ENCODE measurements around the gene USP34.
"Not testable (repeated sequence)": the region's sequence is repeated elsewhere in the genome, so short reads cannot be mapped to it uniquely, and the experiment has no call there.

USP34 gene

DNA sequence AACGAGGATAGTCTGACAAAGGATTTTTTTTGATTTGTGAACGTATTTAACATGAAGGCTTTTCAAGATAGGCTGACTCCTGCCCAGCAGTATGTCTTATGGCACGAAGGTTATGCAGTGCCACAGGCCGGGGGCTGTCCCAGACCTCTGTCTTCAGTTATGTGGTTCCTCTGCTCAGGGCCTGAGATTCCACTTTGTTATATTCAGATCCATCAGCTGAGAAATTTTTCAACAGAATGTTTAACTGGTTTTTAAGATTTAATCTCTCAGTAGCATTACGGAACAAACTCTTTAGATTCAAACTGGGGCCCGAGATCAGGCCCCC lies 288.9 kb downstream of the USP34 start:
- no peak for DNase-seq (ENCODE audit: low spot score)

DNA sequence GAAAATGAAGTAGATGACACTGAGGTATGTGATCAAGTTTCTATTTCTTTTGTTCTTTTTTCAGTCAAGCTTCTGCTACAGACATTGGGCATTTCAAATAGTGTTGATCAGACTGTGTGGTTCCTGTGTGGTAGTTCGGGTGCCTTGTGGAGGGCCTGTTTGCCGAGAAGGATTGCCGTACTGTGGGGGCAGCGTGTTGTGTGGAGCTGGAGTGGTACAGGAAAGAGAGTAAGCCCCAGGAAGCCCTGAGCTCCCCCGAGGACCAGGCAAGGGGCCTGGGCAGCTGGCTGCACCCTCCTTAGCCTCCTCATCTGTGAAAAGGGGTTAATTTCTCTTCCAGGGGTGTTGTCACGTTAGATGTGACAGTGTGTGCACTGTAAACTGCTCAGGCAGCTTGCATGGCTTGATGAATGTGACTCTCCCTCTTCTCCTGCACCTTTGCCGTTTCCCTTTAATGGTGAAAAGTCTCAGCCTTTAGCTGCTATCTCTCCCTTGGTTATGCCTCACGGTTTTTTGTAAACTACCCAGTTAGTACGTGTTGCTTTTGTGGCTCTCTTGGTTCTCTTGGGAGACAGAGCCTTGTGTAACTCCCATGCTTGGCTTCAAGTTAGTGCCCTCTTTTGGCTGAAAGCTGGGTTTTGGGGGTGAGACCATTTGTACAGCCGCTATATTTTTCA lies 289.4 kb downstream of the USP34 start:
- DNase-seq (ENCODE audit: low spot score) = no peak

DNA sequence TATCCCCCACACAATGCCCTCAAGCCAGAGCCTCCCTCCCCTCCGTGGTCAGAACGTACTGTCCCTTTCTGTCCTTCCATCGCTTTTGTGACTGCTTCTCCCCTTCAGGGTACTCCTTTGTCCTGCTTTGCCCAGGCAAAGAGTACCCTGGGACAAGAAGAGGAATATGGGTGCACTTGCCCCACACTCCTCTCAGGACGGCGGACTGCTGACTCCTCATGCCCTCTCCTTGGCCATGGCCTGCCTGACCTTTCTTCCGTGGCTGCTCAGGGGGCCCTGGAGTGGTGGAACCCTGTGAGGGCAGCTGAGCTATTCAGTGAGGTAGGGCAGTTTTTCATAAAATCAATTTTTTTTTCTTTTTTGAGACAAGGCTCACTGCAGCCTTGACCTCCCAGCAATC lies 290.2 kb downstream of the USP34 start:
- no peak for DNase-seq (ENCODE audit: low spot score)

DNA sequence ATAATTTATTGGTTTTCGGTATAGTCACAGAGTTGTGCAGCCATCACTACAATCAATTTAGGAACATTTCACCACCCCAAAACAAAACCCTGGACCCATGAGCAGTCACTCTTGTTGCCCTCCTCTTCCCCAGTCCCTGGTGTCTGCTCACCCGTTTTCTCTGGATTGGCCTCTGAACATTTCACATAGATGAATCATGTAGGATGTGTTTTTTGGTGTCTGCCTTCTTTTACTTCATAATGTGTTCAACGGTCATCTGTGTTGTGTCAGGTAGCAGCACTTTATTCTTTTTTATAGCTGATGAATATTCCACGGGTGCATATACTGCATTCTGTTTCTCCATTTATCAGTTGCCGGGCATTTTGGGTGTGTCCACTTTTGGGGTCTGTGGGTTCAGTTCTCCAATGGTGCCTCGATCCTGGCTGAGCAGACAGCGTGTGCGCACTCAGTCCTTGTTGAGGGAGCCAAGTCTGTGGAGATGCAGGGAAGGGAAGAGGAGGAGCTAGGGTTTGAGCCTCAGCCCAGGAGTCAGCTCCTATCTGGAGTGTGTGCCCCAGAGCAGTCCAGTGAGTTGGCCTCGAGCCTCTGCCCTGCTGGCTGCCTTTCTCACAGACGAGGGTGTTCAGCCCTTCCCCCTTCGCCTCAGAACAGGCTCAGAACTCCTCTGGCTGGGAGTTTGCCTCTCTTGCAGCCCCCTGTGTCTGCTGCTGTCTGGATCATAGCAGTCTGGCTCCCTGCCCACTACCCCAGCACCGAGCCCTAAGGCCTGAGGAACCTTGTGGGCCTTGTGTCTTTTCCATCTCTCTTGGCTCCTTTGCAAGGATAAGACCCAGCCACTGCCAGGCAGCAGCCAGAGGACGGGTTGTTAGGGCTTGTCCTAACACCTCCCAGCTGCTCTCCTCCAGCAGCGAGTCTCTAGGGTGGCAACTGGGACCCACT lies 290.9 kb downstream of the USP34 start:
- no peak for DNase-seq (ENCODE audit: low spot score)

DNA sequence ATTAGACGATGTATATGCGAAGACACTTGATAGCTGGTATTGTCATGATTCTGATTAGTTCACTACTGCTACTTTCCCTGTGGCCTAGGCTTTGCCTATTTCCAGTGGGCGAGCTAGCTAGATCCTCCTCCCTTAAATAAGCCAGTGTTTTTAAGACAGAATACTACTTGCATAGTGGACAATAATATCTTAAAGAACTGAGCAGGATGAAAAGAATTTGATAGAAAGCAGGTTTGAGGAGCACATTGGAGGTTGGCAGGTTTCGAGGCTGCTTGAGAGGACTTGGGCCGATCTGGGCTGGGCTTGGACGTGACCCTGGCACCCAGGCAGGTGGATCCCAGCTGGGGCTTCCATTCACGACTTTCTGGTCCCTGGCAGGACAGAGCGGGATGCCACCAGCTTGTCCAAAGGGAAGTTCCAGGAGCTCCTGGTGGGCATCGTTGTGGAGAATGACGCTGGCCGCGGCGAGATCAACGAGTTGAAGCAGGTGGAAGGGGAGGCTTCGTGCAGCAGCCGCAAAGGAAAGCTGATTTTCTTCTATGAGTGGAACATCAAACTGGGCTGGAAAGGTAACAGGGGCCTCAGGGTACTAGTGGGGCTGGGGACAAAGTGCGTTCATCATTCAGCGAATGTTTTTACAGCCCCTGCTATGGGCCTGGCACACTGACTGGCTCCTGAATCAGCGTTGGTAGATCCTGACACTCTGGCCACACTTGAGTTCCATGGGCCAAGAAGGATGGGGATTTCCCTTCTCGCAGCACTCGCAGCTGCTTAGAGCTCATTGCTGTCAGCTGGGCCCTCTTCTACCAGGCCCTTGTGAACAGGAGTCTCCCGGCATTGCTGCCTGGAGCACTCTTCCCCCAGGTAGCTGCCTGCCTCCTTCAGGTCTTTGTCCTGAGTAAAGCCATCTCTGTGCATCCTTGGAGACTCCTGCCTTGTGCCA lies 292.0 kb downstream of the USP34 start:
- DNase-seq (ENCODE audit: low spot score) = no peak

DNA sequence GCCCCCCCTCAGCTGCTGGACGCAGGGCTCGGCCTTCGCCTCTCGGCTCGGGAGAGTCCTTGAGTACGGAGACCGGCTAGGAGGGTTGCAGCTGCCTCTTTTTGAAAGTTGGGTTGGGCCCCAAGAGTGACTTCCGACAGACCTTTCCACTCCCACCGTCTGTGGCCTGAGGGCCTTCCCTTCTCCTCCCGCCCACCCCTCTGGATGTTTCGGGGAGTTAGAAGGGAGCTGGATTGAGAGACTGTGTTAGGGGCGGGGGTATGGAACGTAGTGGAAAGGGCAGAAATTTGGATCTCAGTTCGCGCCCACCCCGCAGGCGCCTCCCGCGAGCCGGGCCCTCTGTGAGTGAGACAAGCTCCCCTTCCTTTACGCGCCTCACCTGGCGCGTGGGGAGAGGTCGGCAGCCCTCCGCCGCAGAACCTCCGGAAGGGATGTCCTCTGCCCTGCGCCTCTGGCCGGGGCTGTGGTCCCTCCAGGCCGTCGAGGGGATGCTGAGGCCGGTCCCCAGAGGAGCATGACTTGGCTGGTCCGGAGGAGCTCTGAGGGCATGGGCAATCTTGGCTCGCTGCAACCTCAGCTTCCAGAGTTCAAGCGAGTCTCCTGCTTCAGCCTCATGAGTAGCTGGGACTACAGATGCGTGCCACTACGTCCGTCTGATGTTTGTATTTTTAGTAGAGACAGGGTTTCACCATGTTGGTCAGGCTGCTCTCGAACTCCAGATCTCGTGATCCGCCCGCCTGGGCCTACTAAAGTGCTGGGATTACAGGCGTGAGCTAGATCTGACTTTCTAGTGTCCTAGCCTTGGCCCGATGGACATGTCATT lies 292.9 kb downstream of the USP34 start:
- peak; percentile 20 for DNase-seq (ENCODE audit: low spot score)

DNA sequence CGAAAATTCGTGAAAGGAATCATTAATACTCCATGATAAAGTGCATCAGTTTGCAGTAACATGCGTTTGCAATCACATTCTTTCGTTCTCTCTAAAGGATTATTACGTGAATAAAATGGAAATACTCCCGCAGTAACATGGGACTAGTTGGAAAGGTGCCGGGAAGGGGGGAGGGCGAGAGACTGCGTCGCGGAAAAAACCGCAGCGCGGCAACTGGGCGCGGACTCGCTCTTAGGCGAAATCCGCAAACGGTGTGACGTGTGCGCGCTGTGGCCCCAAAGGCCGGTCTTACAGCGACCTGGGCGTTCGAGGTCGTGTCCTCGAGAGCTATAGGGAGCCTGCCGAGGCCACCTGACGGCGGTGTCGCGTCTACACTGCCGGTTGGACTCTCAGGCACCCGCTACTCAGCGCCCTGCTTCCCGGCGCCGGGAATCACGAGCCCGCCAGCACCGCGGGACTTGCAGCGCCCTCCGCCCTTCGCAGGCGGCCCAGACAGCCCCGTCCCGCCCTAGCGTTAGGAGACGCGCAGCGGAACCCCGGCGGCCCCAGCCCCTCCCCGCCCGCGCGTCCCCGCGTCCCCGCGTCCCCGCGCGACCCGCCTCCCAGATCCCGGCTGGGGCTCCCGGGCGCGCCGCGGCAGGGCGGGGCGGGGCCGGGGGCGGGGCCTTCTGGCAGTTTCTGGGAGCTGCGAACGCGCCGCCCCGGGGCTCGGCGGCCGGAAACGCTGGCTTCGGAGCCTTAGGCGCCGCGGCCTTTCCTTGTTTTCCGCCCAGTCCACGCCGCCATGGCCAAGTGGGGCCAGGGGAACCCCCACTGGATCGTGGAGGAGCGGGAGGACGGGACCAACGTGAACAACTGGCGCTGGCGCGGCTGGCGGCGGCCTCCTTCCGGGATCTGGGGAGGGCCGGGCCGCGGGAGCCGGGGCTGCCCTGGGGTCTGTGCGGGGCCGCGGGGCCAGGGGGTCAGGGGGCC lies 293.8 kb downstream of the USP34 start:
- DNase-seq (ENCODE audit: low spot score) = peak; percentile 94

DNA sequence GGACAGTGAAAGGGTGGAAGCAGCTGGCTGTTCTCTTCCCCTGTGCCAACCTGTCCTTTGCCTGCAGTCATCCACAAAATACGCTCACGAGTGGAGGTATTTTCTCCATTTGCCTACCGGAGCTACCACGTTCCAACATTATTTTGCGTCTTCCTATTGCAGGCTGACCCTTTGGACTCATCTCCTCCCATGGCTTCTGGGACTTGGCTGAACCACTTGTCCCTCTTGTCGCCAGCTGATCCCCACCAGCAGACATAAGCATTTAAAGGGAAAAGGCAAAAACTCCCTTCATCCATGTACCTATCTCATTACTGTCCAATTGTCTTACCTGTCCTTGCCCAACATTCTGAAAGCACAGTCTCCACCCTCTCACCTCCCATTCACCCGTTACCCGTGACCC lies 295.9 kb downstream of the USP34 start:
- no peak for DNase-seq (ENCODE audit: low spot score)

DNA sequence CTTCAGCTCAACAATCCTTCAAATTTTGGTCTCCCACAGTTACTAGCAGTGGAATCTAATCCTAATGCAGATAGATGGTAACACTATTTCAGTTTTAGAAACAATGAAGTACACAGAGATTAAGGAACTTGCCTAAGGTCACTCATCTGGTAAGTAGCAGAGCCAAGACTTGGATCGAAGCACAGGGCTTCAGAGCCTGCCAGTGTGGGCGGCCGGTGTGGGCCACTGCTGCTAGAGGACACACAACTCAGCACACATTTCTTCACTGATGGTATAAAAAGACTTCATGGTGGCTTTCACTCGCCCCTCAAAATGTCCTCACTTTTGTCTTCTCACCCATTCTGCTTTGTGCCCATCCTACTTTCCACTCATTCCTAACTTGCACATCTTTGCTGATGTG lies 297.8 kb downstream of the USP34 start:
- DNase-seq (ENCODE audit: low spot score) = no peak

DNA sequence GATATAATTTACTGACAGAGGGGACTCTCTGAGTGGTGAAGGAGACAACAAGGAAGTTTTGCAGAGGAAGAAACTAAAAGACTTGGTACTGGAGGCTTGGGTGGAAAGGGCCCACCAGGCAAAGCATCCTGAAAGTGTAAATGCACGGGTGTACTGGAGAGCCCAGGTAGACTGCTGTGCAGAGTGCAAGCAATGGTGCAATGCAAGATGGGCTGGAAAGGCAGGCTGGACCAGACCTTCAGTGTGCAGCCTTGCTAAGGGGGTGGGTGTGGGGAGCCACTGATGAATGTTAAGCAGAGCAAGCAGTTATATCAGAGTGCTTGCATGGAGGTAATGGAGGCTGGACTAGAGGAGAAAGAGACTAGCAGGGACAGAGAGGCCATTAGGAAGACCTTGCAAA lies 298.2 kb downstream of the USP34 start:
- DNase-seq (ENCODE audit: low spot score) = no peak

DNA sequence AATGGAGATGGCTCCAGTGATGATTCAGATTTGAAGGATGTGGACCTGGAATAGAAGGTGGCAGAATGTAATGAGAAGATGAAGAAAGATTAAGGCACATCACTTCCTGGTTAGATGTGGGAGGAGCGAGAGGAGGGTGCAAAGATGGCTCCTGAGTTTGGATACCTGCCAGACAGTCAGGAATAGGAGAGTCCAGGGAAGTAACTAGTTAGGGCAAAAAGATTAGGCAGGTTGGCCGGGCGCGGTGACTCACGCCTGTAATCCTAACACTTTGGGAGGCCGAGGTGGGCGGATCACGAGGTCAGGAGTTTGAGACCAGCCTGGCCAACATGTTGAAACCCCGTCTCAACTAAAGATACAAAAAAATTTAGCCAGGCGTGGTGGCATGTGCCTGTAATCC lies 303.3 kb downstream of the USP34 start:
- DNase-seq (ENCODE audit: low spot score) = no peak

DNA sequence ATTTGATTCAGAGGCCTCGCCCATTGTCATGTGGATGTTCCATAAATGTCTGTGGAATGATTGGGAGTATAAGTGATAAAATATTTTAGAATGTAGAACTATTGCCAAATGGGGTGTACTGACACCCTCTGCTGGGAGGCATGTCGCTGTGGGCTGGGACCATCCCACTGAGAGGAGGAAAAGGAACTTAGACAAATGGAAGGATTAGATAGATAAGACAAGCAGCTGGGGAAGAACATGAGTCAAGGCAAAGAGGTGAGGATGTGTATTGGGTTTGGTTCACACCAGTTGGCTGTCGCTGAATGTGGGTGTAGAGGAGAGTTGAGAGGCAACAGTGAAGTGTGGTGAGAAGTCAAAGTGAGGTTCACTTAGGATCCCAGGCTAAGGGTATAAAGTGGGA lies 304.9 kb downstream of the USP34 start:
- no peak for DNase-seq (ENCODE audit: low spot score)

DNA sequence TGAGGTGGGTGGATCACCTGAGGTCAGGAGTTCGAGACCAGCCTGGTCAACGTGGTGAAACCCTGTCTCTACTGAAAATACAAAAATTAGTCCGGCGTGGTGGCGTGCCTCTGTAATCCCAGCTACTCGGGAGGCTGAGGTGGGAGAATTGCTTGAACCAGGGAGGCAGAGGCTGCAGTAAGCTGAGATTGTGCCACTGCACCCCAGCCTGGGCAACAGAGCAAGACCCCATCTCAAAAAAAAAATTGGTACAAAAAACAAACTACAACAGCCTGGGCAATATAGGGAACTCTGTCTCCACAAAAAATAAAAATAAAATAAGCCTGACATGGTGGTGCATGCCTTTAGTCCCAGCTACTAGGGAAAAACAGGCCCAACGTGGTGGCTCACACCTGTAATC lies 305.8 kb downstream of the USP34 start:
- not testable (repeated sequence) for DNase-seq (ENCODE audit: low spot score)

DNA sequence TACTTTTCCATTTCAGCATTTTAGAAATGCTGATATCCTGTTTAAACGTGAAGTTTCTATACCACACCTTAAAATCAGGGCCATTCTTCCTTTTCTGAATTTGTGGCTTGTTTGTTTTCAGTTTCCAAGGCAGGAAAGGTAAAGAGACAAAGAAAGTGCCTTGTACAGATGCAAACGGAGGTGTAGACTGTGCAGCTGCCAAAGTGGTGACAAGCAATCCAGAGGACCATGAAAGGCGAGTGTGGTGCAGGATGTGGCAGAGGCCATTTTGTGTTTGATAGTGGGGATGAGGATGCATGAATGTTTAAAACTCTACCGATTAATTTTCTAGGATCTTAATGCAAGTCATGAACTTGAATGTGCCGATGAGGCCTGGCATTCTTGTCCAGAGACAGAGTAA lies 308.2 kb downstream of the USP34 start:
- DNase-seq (ENCODE audit: low spot score) = no peak

DNA sequence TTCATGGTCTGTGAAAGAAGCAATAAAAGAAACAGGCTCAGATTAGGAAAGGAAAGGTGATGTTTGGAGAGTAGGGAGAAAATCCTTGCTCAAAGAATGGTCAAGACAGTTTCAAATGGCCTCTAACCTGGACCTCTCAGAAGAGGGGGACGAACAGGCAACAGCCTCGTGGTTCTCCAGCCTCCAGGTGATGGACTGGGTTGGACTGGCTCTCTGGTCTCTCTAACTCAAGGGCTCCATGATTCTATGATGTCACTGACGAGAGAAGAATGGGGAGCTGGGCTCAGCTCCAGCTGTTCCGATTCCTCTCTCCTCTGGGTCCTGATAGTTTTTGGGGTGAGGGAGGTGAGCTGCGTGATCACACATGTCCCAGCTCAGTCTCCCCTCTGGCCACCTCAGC lies 309.0 kb downstream of the USP34 start, which contains the start of gene C2orf74:
Gene C2orf74, plus strand, starts transcription at position 301 of the 400 bp plus-strand sequence. CDS start 327 bp downstream, outside the sequence.
- no peak for DNase-seq (ENCODE audit: low spot score)

DNA sequence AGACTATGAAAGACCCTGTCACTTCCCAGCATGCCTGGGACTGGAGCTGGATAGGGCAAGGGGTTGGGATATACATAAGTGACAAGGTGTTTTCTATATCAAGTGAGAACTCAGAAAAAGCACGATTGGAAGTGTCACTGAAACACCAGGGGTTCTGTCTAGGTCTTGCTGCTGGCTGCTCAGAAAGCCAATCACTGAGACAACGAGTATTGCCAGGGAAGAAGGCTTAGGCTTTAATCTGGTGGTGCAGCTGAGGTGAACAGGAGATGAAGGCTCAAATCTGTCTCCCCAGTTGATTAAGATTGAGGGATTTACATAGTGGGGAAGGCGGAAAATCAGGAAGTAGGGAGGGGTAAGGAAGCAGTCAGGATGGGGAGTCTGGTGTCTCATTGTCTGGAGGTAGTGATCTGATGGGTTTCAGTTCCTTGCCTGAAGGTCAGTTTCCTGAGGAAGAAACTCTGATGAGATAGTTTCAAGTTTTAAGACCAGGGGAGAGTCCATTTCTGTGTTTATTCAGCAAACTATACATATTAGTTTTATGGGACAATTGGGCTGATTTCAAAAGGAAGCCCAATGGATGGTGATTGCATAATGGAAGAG lies 312.4 kb downstream of the USP34 start:
- DNase-seq (ENCODE audit: low spot score) = no peak

DNA sequence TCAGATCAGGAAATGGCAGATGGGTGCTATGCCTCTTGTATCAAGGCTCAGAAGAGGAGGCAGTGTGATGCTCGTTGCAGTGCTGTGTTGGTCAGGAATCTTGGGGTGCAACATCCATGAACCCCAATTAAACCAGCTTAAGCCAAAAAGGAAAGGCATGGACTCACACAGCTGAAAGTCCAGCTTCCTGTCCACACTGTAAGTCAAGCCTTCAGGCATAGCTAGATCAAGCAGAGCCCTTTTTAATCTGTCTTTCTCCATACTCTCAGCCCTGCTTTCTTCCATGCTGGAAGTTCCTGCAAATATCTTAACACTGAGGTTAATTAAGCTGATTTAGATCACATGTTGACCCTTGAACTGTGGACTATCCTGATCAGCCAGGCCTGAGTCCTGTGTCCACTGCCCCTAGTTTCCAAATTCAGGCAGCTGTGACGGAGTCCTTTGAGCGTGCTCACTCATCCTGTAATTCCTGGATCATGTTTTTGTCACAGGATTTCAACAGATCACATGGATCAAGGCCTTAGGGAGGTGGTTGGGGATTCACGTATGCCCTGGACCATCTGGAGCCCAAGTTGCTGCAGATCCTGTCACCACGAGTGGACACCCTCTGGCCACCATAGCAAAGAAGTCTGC lies 313.4 kb downstream of the USP34 start:
- no peak for DNase-seq (ENCODE audit: low spot score)

DNA sequence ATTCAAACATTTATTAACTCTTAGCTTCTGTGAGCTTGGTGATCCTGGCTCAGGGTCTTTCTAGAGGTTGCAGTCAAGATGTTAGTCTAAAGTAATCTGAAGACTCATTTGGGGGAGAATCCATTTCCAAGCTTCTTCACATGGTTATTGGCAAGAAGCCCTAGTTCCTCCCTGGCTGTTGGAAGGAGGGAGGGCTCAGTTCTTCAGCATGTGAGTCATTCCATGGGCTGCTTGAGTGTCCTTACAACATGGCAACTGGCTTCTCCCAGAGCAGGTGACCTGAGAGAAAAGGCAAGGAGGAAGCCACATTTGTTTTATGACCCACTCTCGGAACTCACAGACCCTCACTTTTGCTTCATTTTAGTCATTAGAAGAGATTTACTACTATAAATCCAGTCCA lies 319.5 kb downstream of the USP34 start:
- DNase-seq (ENCODE audit: low spot score) = no peak

DNA sequence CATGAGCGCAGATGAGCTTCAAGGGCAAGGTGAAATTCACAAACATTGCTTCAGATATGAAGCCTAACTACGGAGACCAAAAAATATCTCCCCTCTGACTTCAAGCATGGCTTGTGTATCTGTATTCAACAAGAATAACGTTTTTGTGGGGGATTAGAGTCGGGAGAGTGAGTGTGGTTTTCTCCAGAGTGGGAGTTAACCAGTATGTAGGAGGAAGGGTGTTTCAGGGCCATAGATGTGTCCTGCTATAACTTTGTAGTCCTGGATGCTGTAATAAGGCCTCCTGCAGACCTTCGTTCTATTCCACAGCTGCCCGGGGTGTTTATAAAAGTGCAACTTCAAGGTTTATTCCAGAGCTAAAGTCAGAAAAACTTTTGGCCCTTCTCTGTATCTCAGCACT lies 321.8 kb downstream of the USP34 start:
- DNase-seq (ENCODE audit: low spot score) = no peak

All from CD4-positive, alpha-beta T cell treated with Interleukin-6 at 100 ng/mL for 8 hours (primary cell).